Stimulated activated CD8-positive, alpha-beta memory T cell treated with anti-CD3 and anti-CD28 coated beads, Interleukin-7, amount 100 ng/mL, for 48 hours (primary cell): Measurements from ENCODE around the gene DBP.

Experiments used
- DNase-seq, 2 donors: peaks; one replicate each; pipeline ENCODE4 v3.0.0-alpha.2; 2020; ENCODE audit warnings: low read depth in 1 of 2; ENCODE audit errors: extremely low read depth in 1 of 2

The DBP gene

DNA sequence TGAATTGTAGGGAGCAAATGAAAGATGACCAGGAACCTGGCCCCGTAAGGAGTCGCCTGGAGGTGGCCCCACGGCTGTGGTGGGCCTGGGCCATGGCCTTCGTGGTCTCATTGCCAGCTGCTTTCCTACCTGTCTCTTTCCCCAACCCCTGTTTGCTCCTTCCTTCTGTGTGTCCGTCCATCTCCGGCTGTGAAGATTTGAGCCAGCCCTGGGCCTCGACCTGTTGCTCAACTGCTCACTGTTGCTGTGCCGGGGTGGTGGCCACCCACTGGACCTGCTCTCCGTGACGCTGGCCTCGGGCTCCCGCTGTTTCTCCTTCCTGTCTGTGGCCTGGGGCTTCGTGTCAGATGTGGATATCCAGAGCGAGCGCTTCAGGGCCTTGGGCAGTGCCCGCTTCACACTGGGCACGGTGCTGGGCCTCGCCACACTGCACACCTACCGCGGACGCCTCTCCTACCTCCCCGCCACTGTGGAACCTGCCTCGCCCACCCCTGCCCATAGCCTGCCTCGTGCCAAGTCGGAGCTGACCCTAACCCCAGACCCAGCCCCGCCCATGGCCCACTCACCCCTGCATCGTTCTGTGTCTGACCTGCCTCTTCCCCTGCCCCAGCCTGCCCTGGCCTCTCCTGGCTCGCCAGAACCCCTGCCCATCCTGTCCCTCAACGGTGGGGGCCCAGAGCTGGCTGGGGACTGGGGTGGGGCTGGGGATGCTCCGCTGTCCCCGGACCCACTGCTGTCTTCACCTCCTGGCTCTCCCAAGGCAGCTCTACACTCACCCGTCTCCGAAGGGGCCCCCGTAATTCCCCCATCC is 8.5 kb downstream of the DBP start:
- no peak for DNase-seq

DNA sequence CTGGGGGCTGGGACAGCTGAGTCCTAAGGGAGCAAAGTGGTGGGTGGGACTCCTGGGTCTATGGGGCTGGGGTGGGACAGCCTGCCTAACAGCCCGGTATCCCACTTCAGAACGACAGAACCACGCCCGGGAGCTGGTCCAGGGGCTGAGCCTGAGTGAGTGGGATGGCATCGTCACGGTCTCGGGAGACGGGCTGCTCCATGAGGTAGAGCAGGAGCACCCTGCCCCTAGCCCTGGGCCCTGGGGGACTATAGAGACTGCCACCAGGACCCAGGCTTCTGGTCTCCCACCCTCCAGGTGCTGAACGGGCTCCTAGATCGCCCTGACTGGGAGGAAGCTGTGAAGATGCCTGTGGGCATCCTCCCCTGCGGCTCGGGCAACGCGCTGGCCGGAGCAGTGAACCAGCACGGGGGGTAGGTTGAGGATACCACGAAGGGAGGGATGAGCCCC is 9.3 kb downstream of the DBP start:
- DNase-seq: no peak

DNA sequence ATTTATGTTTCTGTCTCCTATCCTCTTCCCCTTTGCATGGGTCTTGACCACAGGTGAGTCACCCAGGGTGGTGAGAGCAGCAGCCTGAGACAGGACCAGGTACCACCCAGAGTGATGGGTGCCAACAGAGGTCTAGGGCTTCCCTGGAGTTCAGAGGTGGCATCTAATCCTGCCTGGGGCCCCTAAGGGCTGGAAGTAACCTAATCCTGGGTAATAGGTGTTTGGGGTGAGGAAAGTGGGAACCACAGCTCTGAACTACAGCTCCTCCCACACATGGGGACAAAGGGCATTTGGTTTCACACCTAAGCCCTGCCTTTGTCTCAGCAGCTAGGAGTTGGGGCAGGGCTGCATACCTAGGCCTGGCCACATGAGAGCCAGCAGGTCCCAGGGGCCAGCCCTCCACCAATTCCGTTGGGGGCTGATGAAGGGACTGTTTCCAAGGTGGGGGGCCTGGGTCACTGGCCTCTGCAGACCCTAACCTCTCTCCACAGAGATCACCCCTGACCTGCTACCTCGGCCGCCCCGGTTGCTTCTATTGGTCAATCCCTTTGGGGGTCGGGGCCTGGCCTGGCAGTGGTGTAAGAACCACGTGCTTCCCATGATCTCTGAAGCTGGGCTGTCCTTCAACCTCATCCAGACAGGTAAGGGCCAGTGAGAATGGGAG is 9.8 kb downstream of the DBP start:
- no peak for DNase-seq

DNA sequence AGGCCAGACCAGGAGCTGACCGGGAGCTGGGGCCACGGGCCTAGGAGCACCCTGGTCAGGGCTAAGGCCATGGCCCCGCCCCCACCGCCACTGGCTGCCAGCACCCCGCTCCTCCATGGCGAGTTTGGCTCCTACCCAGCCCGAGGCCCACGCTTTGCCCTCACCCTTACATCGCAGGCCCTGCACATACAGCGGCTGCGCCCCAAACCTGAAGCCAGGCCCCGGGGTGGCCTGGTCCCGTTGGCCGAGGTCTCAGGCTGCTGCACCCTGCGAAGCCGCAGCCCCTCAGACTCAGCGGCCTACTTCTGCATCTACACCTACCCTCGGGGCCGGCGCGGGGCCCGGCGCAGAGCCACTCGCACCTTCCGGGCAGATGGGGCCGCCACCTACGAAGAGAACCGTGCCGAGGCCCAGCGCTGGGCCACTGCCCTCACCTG is 11.3 kb downstream of the DBP start:
- DNase-seq: no peak

DNA sequence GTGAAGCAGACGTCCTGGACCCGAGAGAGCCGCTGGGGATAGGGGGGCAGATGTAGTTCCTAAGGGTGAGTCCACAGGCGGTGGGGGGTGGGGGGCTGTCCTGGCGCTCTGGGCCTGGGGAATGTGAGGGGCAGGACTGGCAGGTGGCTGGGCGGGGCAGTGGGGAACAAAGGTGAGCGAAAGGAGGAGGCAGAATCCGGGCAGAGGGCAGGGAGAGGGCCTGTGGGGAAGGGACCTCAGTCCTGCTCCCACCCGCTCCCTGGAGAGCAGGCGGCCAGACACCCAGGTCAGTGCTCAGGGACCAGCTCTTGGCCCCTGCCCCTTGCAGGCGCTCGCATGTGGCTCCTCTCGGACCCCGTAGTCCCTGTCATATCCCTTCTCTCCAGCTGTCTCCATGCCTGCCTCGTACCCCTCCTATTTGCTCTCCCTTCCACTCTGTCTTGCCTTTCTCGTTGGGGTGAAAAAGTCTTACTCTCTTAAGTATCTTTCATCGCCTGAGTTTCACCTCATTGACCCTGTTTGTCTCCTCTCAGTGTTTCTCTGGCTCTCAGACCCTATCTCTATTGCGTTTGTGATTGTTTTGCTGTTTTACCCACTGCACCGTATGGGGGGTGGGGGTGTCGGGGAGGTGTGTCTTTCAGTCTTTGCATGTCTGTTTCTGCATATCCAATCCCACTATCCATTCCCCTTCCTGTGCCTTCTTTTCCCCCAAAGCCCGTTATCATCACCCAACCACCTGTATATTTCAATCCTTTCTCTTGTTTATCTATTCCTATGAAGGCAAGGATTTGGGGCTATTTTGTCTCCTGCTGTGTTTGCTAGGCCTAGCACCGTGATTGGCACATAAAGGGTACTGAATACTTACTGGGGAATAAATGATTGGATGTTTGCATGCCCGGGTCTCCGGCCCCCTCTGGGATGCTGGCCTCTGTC is 12.1 kb downstream of the DBP start:
- no peak for DNase-seq

DNA sequence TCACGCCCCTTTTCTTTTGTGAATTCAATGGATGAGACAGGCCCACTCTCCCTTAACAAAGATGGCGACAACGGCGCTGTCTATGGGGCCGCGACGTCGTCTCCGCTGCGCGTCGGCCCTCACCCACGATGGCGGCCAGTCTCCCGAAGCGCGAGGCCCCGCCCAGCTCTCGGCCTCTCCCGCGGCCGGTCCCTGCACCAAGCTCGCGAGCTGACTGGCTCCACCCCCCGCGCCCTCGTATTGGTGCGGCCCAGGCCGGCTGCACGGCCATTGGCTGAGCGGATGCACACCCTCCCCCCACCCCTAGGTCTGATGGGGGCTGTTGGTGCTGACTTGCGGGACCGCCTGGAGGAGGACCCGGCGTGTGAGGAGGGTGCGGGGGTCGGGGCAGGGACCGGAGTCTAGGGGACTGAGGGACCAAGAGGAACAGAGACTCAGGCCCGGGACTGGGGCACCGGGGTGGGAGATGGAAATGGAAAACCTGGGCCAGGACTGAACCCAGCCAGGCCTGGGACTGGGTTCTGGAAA is 13.0 kb downstream of the DBP start:
- peak; percentile 97 to 98 for DNase-seq

DNA sequence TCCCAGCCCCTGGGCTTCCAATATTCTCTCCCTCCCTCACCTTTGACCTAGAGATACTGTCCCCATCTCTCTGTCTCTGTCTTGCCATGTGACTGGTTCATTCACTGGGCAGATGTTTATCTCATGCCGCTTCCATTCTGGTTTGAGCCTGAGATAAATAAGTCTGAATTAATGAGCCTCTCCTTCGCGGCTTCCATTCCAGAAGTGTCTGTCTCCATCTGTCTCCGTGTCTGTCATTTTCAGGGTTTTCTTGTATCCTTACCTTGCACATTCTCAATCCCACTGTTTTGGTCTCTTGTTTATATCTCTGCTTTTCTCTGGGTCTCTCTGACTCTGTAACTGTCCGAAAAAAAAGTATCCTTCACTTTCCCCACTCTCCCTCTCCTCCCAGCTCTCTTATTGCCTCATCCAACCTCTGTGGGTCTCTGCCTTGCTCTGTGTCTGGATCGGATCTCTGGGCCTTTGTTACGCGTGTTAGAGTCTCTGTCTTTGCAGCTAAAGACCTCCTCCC is 13.6 kb downstream of the DBP start:
- DNase-seq: no peak

DNA sequence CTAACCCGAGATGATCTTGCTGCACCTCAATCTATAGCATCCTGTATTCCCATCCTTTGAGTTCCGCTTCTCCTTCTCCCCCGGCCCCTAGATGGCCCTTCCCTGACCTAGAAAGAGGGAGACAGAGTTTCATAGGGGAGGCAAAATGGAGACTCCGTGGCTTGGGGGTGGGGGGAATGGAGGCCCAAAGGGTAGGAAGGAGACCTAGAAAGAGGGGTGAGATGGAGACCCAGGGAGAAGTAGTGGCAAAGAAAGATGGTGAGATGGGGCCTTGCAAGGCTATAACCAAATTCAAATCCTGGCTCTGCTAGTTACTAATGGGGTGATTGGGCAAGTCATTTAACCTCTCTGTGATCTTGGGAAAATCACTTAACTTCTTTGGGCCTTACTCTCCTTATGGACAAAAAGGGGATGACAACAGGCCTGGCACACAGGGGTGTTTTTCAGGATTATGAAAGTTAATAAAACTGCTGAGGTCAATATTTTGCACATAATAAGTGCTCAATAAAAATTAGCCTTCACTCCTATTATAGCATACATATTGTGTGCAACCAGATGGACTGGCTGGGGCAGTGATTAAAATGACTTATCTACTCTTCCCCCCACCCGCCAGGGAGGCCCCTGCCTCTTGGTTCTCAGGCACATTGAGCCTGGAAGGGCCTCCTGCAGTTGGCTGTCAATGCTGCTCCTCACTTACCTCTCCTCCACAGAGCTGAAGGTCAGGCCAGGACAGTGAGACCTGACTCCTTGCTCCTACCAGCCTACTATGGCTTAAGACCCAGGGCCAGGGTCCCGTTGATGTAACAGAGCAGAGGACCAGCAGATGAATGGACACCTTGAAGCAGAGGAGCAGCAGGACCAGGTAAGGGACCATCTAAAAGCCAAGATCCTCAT is 17.2 kb downstream of the DBP start:
- no peak for DNase-seq

DNA sequence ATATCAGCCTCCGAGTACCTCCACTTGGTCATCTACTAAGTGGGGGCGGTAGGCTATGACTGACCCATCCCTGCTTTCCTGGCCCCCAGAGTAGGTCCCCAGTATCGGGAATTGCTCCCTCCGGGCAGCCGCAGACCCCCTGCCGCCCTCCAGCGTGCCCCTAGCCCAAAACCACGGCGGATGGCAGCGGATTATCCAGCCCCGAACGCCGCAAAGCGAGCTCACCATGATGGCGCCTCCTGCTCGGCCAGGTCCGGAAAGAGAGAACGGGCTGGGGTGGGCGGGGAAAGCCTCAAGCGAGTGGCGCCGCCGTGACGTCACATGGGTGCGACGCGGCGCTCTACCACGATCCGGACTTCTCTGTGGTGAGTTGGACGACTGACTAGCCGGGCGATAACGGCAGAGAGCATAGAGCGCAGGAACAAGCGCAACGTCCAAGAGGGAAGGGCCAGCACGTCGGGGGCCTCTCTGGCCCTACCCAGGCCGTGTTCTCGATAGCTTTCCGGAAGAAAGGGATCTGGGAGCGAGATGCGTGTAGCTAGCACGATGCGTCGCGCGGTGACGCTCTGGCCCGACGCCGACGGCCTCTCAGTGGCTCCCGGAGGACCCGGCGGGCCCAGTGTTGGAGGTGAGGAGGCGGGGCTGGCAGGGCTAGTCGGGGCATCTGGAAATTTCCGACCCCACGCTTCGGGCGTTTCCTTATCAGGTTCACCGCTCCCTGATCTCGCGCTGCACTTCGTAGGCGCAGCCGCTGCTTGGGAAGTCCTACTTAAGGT is 18.1 kb downstream of the DBP start, which contains the start of the genes RPL18 and SPHK2:
RPL18 (minus strand) TSS at position 263 of the 776 bp plus-strand sequence; CDS start at position 228, 35 bp downstream.
SPHK2 (plus strand) TSS at position 591 of the 776 bp plus-strand sequence. CDS start 1,009 bp downstream, outside the sequence.
- peak; percentile 93 to 94 for DNase-seq

DNA sequence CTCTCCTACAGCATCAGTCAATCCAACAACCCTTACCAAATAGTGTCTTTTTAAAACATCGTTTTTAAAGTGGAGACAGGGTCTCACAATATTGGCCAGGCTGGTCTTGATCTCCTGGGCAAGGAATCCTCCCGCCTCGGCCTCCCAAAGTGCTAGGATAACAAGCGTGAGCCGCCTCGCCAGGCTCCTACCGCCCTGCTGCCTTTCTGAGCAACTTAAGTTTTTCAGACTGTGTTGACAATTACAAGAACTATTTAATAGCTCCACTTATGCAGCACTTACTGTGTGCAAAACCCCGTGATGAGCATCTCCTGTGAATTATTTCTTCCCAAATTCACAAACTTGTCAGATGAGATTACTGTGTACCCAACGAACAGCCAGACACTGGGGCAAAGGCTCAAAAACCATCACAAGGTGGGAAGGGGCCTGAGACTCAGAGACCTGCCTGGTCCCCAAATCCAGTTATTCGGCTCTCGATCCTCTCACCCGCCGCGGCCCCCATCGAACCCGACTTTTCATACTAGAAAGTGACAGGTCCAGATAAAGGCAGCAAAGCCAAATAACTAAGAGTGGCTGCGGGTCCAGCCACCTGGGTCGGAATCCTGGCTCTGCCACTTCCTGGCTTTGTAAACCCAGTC is 18.8 kb downstream of the DBP start:
- no peak for DNase-seq

DNA sequence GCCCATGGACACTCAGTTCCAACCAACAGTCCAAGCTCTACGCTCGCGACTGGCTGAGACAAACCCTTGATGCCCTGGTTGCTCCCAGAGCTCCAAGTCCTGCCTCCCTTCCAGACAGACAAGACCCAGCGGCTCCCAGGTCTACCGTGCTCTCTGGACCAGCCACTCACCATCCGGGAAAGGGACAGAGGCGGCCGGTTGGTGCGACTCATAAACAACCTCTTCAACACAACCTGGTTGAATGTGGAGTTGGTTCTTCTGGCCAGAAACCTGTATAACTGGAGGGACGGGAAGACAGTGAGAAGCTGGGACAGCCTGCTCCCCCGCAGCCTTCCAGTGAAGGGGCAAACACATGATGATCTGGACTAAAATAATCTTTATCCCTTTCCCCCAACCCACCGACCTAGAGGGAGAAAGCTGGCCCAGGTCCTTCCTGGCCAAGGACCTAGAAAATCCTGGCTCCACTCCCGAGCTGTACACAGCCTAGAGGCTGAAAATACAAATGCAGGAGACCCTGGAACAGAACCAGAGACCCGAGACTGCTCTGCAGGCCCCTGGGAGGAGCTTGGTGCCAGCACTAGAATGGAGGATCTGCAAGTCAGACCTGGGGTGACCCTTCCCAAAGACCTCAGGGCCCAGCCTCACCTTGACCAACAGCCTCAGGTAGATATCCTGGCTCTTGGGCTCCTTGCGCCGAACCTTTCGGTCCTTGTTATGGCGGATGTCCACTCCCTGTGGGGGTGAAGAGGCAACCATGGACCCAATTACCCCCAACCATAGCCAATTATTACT is 19.8 kb downstream of the DBP start:
- DNase-seq: no peak

DNA sequence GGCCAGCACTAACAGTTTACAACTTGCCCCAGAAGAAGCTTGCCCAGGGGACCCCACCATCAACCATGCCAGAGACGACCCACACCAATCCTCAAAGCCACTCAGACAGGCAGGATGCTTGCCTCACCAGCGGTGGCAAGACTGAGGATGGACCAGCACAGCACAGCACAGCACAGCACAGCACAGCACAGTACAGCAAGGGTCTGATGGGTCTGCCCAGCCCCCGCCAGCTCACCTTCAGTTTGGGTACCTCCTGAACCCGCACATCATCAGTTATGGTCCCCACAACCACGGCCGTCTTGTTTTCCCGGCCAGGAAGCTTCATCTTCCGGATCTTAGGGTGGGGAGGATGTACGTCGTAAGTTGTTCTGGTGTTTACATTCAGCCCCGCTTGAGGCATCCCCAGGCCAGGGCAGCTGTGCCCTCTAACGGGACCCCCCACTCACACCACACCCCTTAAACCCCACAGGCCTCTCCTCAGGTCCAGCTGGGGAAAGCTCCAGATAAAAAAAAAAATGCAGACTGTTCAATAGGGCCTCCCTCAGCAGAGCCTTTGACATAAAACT is 20.6 kb downstream of the DBP start:
- DNase-seq: no peak

DNA sequence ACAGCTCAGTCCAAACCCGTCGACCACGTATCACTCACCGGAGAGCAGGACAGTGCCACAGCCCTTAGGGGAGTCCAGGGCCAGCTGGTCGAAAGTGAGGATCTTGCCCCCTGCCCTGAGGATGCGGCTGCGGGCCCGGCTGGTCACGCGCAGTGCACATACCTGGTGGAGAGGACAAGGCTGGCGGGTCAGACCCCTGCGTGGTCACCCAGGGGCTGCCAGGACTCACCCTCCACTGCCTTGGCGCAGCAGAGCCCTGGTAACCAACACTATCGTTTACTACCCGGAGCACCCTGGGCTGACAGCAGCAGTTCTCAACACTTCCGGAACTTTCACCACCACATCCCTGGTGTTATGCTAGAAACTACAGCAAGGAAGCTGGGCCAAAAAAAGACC is 21.1 kb downstream of the DBP start:
- DNase-seq: no peak

DNA sequence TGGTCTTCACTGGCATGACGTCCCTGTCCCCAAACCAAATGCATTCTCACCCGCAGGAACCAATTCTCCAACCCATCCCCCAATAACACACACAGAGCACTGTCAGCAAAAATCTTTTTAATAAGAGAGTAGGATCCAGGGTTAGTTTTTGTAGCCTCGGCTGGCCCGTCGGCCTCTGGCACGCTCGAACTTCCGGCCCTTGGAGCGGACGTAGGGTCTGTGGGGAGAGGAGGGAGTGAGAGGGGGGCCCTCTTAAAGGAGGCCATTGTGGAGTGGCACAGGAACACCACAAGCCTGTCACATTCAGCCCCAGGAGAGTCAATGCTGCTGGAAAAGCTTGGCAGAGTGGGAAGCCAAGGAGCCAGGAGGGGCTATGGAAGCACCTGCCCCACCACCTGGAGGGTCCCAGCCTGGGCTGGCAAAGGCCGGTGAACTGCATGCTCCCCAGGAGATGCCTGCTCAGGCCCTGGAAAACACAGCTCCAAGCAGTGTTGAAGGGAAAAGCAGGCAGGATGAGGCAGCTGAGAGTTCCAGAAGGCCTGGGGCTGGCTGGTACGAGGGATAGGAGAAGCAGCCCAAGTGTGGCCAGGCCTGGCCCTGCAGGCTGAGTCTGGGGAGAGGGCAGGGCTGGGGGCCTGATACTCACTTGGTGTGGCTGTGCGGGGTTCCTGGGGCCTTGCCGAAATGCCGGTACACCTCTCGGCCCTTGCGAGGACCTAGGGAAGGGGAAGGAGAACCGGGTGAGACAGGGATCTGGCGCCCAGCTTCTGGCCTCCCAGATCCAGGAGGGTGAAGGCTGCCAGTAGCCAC is 21.7 kb downstream of the DBP start:
- DNase-seq: no peak

DNA sequence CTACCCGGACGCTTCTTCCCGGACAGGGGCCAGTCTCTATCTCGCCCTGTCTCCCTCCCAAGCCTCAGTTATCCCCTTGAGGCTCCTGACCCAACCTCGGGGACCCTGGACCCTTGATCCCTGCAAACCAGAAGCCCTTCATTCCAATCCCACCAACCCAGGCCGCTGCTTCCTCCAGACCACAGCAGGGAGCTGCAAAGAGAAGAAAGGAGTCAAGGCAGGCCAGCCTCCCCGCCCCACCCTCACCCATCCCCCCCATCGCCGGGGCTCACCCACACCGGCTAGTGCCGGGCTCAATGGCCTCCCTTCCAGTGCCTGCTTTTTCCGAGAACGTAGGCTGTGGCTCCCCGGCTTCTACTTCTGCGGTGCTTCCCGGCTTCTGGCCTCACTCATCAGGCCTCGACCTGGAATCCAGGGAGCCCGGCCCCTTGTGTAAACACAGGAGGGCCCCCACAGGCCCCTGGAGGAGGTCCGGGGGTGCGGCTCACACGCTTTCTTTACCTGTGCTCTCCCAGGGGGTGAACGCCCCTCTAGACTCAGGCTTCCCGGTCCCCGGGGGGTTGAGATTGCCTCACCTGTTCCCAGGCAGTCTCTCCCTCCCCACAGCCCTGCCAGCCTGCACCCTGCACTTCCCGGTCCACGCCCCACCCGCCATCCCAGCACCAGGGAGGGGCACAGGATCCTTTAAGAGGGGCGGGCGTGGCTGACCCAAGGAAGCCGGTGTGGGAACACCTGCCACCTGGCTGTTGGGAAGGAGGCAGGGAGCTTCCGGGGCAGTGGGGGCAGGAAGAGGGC is 22.5 kb downstream of the DBP start, which contains the start of gene FAM83E:
FAM83E (minus strand) TSS at position 641 of the 795 bp plus-strand sequence. CDS start 1,704 bp downstream, outside the sequence.
- DNase-seq: no peak
